SU-DHL-6 (cell line): Measurements from ENCODE around the gene CREB5.

Experiments used
- H2AFZ ChIP-seq: fragments of 200-600 bp; sonication (generic); 2 replicates; pipeline ENCODE4 v1.6.1; 2014; ENCODE audit warnings: low read depth, mild to moderate bottlenecking, moderate library complexity, mixed read lengths, antibody characterized with exemption, low read length; ENCODE audit not compliant: severe bottlenecking
- H3F3A ChIP-seq: fragments of 200-600 bp; shearing (Covaris generic); 2 replicates; pipeline ENCODE4 v1.6.0; 2016; ENCODE audit warnings: antibody characterized with exemption, mild to moderate bottlenecking; ENCODE audit not compliant: insufficient read depth
- H3K27ac ChIP-seq: fragments of 200-600 bp; sonication (generic); 2 replicates; pipeline ENCODE4 v1.5.1; 2016; ENCODE audit warnings: low read depth, mild to moderate bottlenecking, low read length, moderate library complexity, mixed read lengths
- H3K27me3 ChIP-seq: fragments of 200-600 bp; sonication (generic), shearing (Covaris generic); 2 replicates; pipeline ENCODE4 v1.6.0; 2014; ENCODE audit warnings: mild to moderate bottlenecking, low read length
- H3K36me3 ChIP-seq: fragments of 200-600 bp; sonication (generic); 2 replicates; pipeline ENCODE4 v1.6.1; 2014; ENCODE audit warnings: mild to moderate bottlenecking, low read length, mixed read lengths
- H3K4me2 ChIP-seq: fragments of 300-600, 200-600 bp; shearing (Covaris generic), sonication (generic); 2 replicates; pipeline ENCODE4 v1.6.0; 2014; ENCODE audit warnings: low read length, low read depth, mild to moderate bottlenecking; ENCODE audit not compliant: poor library complexity, severe bottlenecking
- H3K4me3 ChIP-seq: fragments of 200-600 bp; sonication (generic); 2 replicates; pipeline ENCODE4 v1.5.1; 2014; ENCODE audit warnings: antibody characterized with exemption, low read length, mild to moderate bottlenecking, mixed read lengths; ENCODE audit not compliant: insufficient read depth, poor library complexity, severe bottlenecking
- H3K79me2 ChIP-seq: fragments of 200-600 bp; sonication (generic); 2 replicates; pipeline ENCODE4 v1.6.1; 2014; ENCODE audit warnings: mild to moderate bottlenecking, low read length, moderate library complexity; ENCODE audit not compliant: insufficient read depth
- H3K9ac ChIP-seq: fragments of 200-600 bp; sonication (generic); 2 replicates; pipeline ENCODE4 v1.7.0; 2014; ENCODE audit warnings: mild to moderate bottlenecking, low read length
- H3K9me2 ChIP-seq: fragments of 200-600 bp; sonication (generic); replicated peaks from 2 replicates; pipeline ENCODE4 v1.6.1; 2014; ENCODE audit warnings: low read length; ENCODE audit not compliant: insufficient read depth
- H3K9me3 ChIP-seq: fragments of 200-600 bp; sonication (generic); 2 replicates; pipeline ENCODE4 v1.6.1; 2014; ENCODE audit warnings: low read length, mixed read lengths; ENCODE audit not compliant: insufficient read depth
- H4K20me1 ChIP-seq: fragments of 200-600 bp; sonication (generic); 2 replicates; pipeline ENCODE4 v1.6.1; 2014; ENCODE audit warnings: low read depth, mild to moderate bottlenecking, antibody characterized with exemption, low read length, moderate library complexity, mixed read lengths
- EZH2phosphoT487 ChIP-seq: fragments of 200-600 bp; sonication (generic), shearing (Covaris generic); conservative IDR thresholded peaks from 2 replicates; pipeline ENCODE4 v1.6.1; 2018; ENCODE audit warnings: mild to moderate bottlenecking, antibody characterized with exemption, low read length, moderate library complexity, mixed read lengths
- TF ChIP-seq, protein P1 (sequence below): fragments of 200-600 bp; sonication (generic); IDR thresholded peaks from one replicate; pipeline ENCODE4 v1.5.1; 2017; ENCODE audit warnings: antibody characterized with exemption, mild to moderate bottlenecking, low read length, moderate library complexity; ENCODE audit not compliant: insufficient read depth, poor library complexity, severe bottlenecking

CREB5 gene

DNA sequence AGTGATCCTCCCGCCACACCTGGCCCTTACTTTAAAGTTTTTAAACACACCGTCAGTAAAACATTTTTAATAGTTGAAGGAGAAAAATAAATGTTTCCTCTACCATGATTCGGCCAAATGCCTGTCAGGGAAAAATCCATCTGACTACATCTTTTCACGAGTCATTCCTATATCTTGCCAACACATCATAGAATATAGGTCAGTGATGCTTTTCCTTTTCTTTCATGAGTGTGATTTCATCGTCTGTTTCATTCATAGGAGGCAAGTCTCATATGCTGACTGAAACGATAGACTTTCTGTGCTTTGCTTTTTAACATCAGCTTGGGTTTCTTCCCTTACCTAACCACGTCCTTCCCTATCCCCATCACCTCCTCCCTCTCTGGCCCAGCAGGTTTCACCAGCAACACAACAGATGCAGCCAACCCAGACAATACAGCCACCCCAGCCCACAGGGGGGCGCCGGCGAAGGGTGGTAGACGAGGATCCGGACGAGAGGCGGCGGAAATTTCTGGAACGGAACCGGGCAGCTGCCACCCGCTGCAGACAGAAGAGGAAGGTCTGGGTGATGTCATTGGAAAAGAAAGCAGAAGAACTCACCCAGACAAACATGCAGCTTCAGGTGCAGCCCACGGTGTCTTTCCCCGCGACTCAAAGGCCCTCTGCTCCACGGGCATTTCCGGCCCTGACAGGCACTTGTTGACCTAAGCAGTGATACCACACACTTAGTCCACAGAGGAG, 396.6 kb downstream of the CREB5 start:
- H3K9ac ChIP-seq: no peak overlapping the region
- H3K36me3 ChIP-seq: peaks cover 17% of the 10 kb centered on the region
- no peaks in the 10 kb centered on the region for H3F3A ChIP-seq
- no peaks in the 10 kb centered on the region for H3K9me3 ChIP-seq
- no peaks in the 10 kb centered on the region for H4K20me1 ChIP-seq
- H3K4me3 ChIP-seq: no peak overlapping the region
- no peak overlapping the region for H3K27ac ChIP-seq
- H3K27me3 ChIP-seq: no peaks in the 10 kb centered on the region
- H2AFZ ChIP-seq: no peak overlapping the region
- H3K4me2 ChIP-seq: no peak overlapping the region
- no peaks in the 10 kb centered on the region for H3K79me2 ChIP-seq
- no peak for TF ChIP-seq EZH2phosphoT487
- TF ChIP-seq, protein P1, sequence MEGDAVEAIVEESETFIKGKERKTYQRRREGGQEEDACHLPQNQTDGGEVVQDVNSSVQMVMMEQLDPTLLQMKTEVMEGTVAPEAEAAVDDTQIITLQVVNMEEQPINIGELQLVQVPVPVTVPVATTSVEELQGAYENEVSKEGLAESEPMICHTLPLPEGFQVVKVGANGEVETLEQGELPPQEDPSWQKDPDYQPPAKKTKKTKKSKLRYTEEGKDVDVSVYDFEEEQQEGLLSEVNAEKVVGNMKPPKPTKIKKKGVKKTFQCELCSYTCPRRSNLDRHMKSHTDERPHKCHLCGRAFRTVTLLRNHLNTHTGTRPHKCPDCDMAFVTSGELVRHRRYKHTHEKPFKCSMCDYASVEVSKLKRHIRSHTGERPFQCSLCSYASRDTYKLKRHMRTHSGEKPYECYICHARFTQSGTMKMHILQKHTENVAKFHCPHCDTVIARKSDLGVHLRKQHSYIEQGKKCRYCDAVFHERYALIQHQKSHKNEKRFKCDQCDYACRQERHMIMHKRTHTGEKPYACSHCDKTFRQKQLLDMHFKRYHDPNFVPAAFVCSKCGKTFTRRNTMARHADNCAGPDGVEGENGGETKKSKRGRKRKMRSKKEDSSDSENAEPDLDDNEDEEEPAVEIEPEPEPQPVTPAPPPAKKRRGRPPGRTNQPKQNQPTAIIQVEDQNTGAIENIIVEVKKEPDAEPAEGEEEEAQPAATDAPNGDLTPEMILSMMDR: peak; percentile 10
- no peaks in the 10 kb centered on the region for H3K9me2 ChIP-seq

DNA sequence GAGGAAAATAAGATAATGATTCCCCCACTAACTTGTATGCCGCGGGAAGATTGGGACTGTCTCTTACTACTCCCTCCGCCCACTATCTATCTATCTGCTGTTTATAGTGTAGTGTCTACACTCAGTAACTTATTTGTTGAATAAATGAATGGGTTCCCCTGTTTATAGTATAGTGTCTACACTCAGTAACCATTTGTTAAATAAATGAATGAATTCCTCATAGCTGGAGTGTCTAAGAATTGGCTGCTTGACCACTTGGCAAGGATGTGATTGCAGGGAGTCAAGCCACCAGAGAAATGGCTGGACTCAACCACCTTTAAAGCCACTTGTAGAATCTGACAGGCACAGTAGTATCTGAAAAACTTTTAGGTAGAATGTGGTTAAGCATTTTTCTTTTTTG, 398.7 kb downstream of the CREB5 start:
- H3K4me2 ChIP-seq: no peak overlapping the region

DNA sequence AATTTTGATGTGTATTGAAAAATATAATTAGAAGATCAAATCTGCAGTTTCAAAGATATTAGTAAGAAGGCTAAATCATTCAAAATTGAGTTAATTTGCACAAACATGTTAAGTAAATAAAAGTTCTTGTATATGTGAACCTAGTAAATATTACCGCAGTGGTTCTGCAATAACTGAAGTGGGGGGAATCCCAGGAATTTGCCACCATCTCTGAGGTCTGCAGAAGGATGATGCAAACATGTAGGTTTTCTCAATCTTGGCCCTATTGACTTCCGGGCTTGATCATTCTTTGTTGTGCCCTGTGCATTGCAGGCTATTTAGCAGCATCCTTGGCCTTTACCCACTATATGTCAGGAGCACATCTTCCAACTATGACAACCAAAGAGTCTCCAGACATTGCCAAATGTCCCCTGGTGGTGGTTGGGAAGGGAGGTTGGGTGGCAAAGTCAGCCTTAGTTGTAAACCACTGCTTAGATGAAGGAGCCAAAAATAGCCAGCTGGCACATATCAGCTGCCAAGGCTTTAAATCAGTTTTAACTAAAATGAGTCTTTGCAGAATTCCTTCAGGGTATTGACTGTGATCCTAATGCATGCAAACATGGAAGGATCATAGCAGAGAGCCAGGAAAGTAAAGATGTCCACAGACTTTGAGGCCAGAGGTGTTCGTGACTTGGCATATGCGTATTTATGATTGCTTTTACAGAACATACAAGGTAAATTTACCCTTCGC, 399.5 kb downstream of the CREB5 start:
- TF ChIP-seq, protein P1: no peak
- Histone ChIP-seq H3F3A (peaks cover 13% of the 10 kb centered on the region; the same call in 1 of the 2 replicates), H3K9me3 (no peaks in the 10 kb centered on the region), H3K79me2 (no peaks in the 10 kb centered on the region), H4K20me1 (no peaks in the 10 kb centered on the region), H3K4me2 (no peak overlapping the region), H3K36me3 (peaks cover 9% of the 10 kb centered on the region; the same call in 1 of the 2 replicates), H2AFZ (no peak overlapping the region), H3K4me3 (no peak overlapping the region), H3K9me2 (no peaks in the 10 kb centered on the region), H3K27me3 (no peaks in the 10 kb centered on the region), H3K9ac (no peak overlapping the region), H3K27ac (no peak overlapping the region)

More for the DNA sequence above, 398.7 kb downstream of the CREB5 start:
- Histone ChIP-seq H3K4me3 (no peak overlapping the region), H3K36me3 (peaks cover 14% of the 10 kb centered on the region; the same call in 1 of the 2 replicates), H2AFZ (no peak overlapping the region), H3K27me3 (no peaks in the 10 kb centered on the region), H3K9me3 (no peaks in the 10 kb centered on the region), H3F3A (peaks cover 5% of the 10 kb centered on the region; the same call in 1 of the 2 replicates), H3K9me2 (no peaks in the 10 kb centered on the region), H3K27ac (no peak overlapping the region), H4K20me1 (no peaks in the 10 kb centered on the region), H3K79me2 (no peaks in the 10 kb centered on the region), H3K9ac (no peak overlapping the region)
- TF ChIP-seq EZH2phosphoT487: no peak
- TF ChIP-seq, protein P1: no peak
